GM23248 (cell line): ENCODE results near the gene SEC24D. TPM values are rescaled to one million over a fixed set of nuclear protein-coding genes. Genes with fewer than 3 reads are reported as not detected.
"Not testable (repeated sequence)": the region's sequence is repeated elsewhere in the genome, so short reads cannot be mapped to it uniquely, and the experiment has no call there.

ENCODE experiments used
- DNase-seq: peaks from one replicate; pipeline ENCODE4 v3.0.0-alpha.2; 2015
- H2AFZ ChIP-seq: fragments of 200-600 bp; sonication (generic); 2 replicates; pipeline ENCODE4 v1.6.1; 2016; ENCODE audit warnings: antibody characterized with exemption
- H3F3A ChIP-seq: fragments of 200-600 bp; sonication (generic); 2 replicates; pipeline ENCODE4 v1.6.1; 2016; ENCODE audit warnings: mild to moderate bottlenecking, antibody characterized with exemption, mixed run types; ENCODE audit not compliant: insufficient read depth
- H3K27ac ChIP-seq: fragments of 200-600 bp; sonication (generic); 2 replicates; pipeline ENCODE4 v1.5.1; 2016; ENCODE audit warnings: mild to moderate bottlenecking
- H3K27me3 ChIP-seq: fragments of 200-600 bp; sonication (generic); replicated peaks from 2 replicates; pipeline ENCODE4 v1.6.1; 2016; ENCODE audit warnings: mild to moderate bottlenecking; ENCODE audit not compliant: insufficient read depth
- H3K36me3 ChIP-seq: fragments of 200-600 bp; sonication (generic); 2 replicates; pipeline ENCODE4 v1.6.1; 2016; ENCODE audit warnings: low read depth, mild to moderate bottlenecking
- H3K4me1 ChIP-seq: fragments of 200-600 bp; sonication (generic); 2 replicates; pipeline ENCODE4 v1.6.1; 2016; ENCODE audit warnings: mild to moderate bottlenecking; ENCODE audit not compliant: insufficient read depth
- H3K4me2 ChIP-seq: fragments of 200-600 bp; sonication (generic); one replicate; pipeline ENCODE4 v1.6.1; 2016; ENCODE audit warnings: mild to moderate bottlenecking; ENCODE audit not compliant: unreplicated experiment
- H3K4me3 ChIP-seq: fragments of 200-600 bp; sonication (generic); 2 replicates; pipeline ENCODE4 v1.5.1; 2016; ENCODE audit warnings: mild to moderate bottlenecking
- H3K79me2 ChIP-seq: fragments of 200-600 bp; sonication (generic); 2 replicates; pipeline ENCODE4 v1.6.1; 2016; ENCODE audit warnings: mild to moderate bottlenecking; ENCODE audit not compliant: insufficient read depth
- H3K9ac ChIP-seq: fragments of 200-600 bp; sonication (generic); 2 replicates; pipeline ENCODE4 v1.6.1; 2016; ENCODE audit warnings: mild to moderate bottlenecking
- H3K9me2 ChIP-seq: fragments of 200-600 bp; sonication (generic); 2 replicates; pipeline ENCODE4 v1.6.1; 2016; ENCODE audit warnings: mixed run types, mild to moderate bottlenecking, moderate library complexity; ENCODE audit not compliant: insufficient read depth
- H3K9me3 ChIP-seq: fragments of 200-600 bp; sonication (generic); one replicate; pipeline ENCODE4 v1.6.1; 2017; ENCODE audit warnings: low read depth
- H4K20me1 ChIP-seq: fragments of 200-600 bp; sonication (generic); 2 replicates; pipeline ENCODE4 v1.6.0; 2016; ENCODE audit not compliant: insufficient read depth
- EZH2 ChIP-seq: fragments of 200-600 bp; sonication (generic); IDR thresholded peaks from 2 replicates; pipeline ENCODE4 v1.6.1; 2018; ENCODE audit warnings: antibody characterized with exemption, mild to moderate bottlenecking; ENCODE audit not compliant: insufficient read depth, poor library complexity, severe bottlenecking
- EZH2phosphoT487 ChIP-seq: fragments of 200-600 bp; sonication (generic); IDR thresholded peaks from 2 replicates; pipeline ENCODE4 v1.6.1; 2018; ENCODE audit warnings: antibody characterized with exemption, moderate library complexity, mild to moderate bottlenecking, low read depth; ENCODE audit not compliant: insufficient read depth
- WGBS, 2 experiments: methylation state at CpG; one replicate each; pipeline ENCODE4 v1.1.6; 2015 to 2017; ENCODE audit warnings: low lambda C conversion rate in 2 of 2, low coverage in 1 of 2; ENCODE audit errors: missing lambda C conversion rate in 2 of 2; 5-methylcytosine and 5-hydroxymethylcytosine counted together
- in situ Hi-C: fragments of 300-500 bp; cut with MboI; formaldehyde crosslinking; loops from 2 replicates; pipeline ENCODE4 v1.15.0; 2020
- polyA plus RNA-seq: library from polyadenylated mRNA; unstranded; fragments of >200 nt; fragmentation: Nextera tagmentation; extraction: Ambion mirVana; gene quantifications from 2 replicates; pipeline ENCODE4 v1.2.1, GENCODE V29; 2016
- total RNA-seq: library from RNA; depleted of rRNA; stranded (reverse); fragments of >200 nt; shearing (Covaris generic); gene quantifications from 2 replicates; pipeline ENCODE4 v1.2.3, GENCODE V29; 2014

The SEC24D gene
- total and polyA plus RNA-seq, 2 experiments from 2014 or later = 136 to 148 TPM

DNA sequence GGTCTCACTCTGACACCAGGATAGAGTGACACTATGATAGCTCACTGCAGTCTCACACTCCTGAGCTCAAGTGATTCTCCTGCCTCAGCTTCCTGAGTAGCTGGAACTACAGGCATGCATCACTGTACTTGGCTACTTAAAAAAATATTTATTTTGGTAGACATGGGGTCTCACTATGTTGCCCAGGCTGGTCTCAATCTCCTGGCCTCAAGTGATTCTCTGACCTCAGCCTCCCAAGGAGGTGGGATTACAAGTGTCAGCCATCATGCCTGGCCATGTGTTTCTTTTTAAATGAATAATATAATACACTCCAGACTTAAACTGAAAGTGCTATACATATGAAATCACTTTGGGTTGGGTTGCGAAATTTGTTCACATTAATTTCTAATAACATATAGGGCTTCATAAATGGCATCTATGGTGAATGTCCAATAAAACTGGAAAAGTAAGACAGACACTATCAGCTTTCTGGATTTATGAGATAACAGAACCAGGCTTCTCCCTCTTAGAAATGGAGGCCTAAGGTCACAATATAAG lies 48.0 kb downstream of the SEC24D start:
- in situ Hi-C loops = no loop called here
- TF ChIP-seq EZH2 (no peak), EZH2phosphoT487 (no peak)
- peak overlapping the region; percentile 3; the same call in 1 of the 2 replicates for H3K27ac ChIP-seq
- H4K20me1 ChIP-seq = no peaks in the 10 kb centered on the region
- H2AFZ ChIP-seq = no peak overlapping the region
- no peak overlapping the region for H3K4me2 ChIP-seq
- H3K36me3 ChIP-seq = peaks cover 76% of the 10 kb centered on the region
- WGBS, 2 experiments = 97% methylated on average over 1 of the region's 1 CpG
- peaks cover 27% of the 10 kb centered on the region for H3K4me1 ChIP-seq
- H3K9ac ChIP-seq = no peak overlapping the region
- no peaks in the 10 kb centered on the region for H3K9me2 ChIP-seq
- H3K9me3 ChIP-seq = no peaks in the 10 kb centered on the region
- peaks cover 56% of the 10 kb centered on the region for H3F3A ChIP-seq
- no peak overlapping the region for H3K4me3 ChIP-seq
- DNase-seq = peak; percentile 23
- peaks cover 95% of the 10 kb centered on the region for H3K79me2 ChIP-seq
- no peaks in the 10 kb centered on the region for H3K27me3 ChIP-seq

DNA sequence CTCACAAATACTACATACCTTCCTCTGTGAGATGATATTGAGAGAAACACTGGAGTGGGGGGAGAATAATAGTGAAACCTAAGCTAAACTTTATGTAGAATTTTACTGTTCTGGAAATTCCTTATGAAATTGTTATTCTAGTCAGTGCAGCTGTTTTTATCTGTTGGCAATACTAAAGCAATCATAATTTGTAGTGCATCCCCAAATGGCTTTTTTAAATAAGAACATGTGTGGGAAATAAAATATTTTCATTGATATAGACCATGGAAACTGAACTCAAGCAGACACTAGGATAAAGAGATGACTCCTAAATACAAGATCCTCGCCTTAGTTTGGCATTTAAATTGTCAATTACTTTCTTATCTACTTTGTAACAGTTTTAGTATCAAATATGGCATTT lies 51.1 kb downstream of the SEC24D start:
- no peaks in the 10 kb centered on the region for H3K9me3 ChIP-seq
- WGBS, 2 experiments = 93 to 97% methylated on average over 1 of the region's 1 CpG
- H3K4me3 ChIP-seq = no peak overlapping the region
- H4K20me1 ChIP-seq = no peaks in the 10 kb centered on the region
- no peak overlapping the region for H2AFZ ChIP-seq
- in situ Hi-C loops = no loop called here
- peaks cover 74% of the 10 kb centered on the region for H3F3A ChIP-seq
- H3K9ac ChIP-seq = no peak overlapping the region
- H3K27ac ChIP-seq = peak overlapping the region; percentile 41
- no peak for DNase-seq
- H3K4me2 ChIP-seq = no peak overlapping the region
- H3K27me3 ChIP-seq = no peaks in the 10 kb centered on the region
- H3K36me3 ChIP-seq = peaks cover 75% of the 10 kb centered on the region
- H3K4me1 ChIP-seq = peaks cover 27% of the 10 kb centered on the region
- H3K9me2 ChIP-seq = no peaks in the 10 kb centered on the region
- TF ChIP-seq EZH2 = no peak
- TF ChIP-seq EZH2phosphoT487 = no peak
- peaks cover 98% of the 10 kb centered on the region for H3K79me2 ChIP-seq

DNA sequence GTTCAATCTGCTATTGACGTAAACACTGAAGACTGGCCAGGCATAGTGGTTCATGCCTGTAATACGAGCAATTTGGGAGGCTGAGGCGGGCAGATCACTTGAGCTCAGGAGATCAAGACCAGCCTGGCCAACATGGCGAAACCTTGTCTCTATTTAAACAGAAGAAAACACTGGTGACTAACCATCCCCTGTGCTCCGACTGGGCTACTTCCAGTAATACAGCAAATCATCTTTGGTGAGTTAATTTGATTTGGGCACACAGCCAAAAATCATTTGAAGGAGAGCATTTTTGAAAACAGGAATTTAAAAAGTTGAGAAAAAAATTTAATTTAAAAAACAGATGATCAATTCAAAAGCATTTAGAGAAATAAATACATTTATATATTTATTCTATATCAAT lies 52.0 kb downstream of the SEC24D start:
- Histone ChIP-seq H3K27me3 (no peaks in the 10 kb centered on the region), H3K9me3 (no peaks in the 10 kb centered on the region), H3K79me2 (peaks cover 98% of the 10 kb centered on the region), H3K9ac (no peak overlapping the region), H3F3A (peaks cover 78% of the 10 kb centered on the region), H3K4me1 (peaks cover 27% of the 10 kb centered on the region), H3K4me3 (no peak overlapping the region), H3K27ac (peak overlapping the region; percentile 31), H2AFZ (no peak overlapping the region), H3K36me3 (peaks cover 66% of the 10 kb centered on the region), H3K4me2 (no peak overlapping the region), H3K9me2 (no peaks in the 10 kb centered on the region), H4K20me1 (no peaks in the 10 kb centered on the region)
- WGBS, 2 experiments = 85 to 90% methylated on average over 5 of the region's 5 CpGs
- peak; percentile 70 for DNase-seq
- TF ChIP-seq EZH2 (no peak), EZH2phosphoT487 (no peak)
- in situ Hi-C loops = no loop called here

DNA sequence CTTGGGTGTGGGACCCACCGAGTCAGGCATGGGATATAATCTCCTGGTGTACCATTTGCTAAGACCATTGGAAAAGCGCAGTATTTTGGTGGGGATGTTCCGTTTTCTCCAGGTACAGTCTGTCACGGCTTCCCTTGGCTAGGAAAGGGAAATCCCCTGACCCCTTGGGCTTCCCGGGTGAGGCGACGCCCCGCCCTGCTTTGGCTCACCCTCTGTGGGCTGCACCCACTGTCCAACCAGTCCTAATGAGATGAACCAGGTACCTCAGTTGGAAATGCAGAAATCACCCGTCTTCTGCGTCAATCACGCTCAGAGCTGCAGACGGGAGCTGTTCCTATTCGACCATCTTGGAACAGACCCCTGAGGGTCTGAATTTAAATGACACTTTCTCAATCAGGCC lies 53.0 kb downstream of the SEC24D start:
- in situ Hi-C loops, H3K9ac ChIP-seq, H3K9me3 ChIP-seq, H3K27me3 ChIP-seq, H2AFZ ChIP-seq, H3K4me3 ChIP-seq, H3K9me2 ChIP-seq, H3K4me2 ChIP-seq, DNase-seq, H3K27ac ChIP-seq, H4K20me1 ChIP-seq: not testable (repeated sequence)
- Histone ChIP-seq H3K36me3 (peaks cover 57% of the 10 kb centered on the region), H3K4me1 (peaks cover 27% of the 10 kb centered on the region), H3F3A (peaks cover 82% of the 10 kb centered on the region), H3K79me2 (peaks cover 95% of the 10 kb centered on the region)
- WGBS, 2 experiments = 93 to 94% methylated on average over 13 of the region's 13 CpGs

DNA sequence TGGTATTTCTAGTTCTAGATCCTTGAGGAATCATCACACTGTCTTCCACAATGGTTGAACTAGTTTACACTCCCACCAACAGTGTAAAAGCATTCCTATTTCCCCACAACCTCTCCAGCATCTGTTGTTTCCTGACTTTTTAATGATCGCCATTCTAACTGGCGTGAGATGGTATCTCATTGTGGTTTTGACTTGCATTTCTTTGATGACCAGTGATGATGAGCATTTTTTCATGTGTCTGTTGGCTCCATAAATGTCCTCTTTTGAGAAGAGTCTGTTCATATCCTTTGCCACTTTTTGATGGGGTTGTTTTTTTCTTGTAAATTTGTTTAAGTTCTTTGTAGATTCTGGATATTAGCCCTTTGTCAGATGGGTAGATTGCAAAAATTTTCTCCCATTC lies 58.3 kb downstream of the SEC24D start:
- H3K4me3 ChIP-seq, H3K9me3 ChIP-seq, DNase-seq, H4K20me1 ChIP-seq, H3K27ac ChIP-seq, H3K9ac ChIP-seq, H2AFZ ChIP-seq, H3K27me3 ChIP-seq, H3K9me2 ChIP-seq, H3K4me2 ChIP-seq, in situ Hi-C loops: not testable (repeated sequence)
- H3K79me2 ChIP-seq = peaks cover 80% of the 10 kb centered on the region
- H3F3A ChIP-seq = peaks cover 93% of the 10 kb centered on the region
- H3K36me3 ChIP-seq = peaks cover 13% of the 10 kb centered on the region; the same call in 1 of the 2 replicates
- H3K4me1 ChIP-seq = peaks cover 41% of the 10 kb centered on the region
- WGBS, 2 experiments = 91 to 97% methylated on average over 2 of the region's 2 CpGs

DNA sequence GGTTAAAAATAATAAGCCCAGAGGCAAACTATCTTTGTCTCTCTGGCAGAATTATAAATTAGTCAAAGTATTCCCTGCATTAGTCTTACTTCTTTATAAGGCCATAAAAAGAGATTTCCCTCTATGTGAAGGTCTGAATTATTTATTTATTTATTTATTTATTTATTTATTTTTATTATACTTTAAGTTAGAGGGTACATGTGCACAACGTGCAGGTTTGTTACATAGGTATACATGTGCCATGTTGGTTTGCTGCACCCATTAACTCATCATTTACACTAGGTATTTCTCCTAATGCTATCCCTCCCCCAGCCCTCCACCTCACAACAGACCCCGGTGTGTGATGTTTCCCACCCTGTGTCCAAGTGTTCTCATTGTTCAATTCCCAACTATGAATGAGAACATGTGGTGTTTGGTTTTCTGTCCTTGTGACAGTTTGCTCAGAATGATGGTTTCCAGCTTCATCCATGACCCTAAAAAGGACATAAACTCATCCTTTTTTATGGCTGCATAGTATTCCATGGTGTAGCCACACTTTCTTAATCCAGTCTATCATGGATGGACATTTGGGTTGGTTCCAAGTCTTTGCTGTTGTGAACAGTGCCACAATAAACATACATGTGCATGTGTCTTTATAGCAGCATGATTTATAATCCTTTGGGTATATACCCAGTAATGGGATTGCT lies 58.8 kb downstream of the SEC24D start:
- H3K9me3 ChIP-seq, H3K9me2 ChIP-seq, H4K20me1 ChIP-seq, H3K9ac ChIP-seq, H3K4me3 ChIP-seq, DNase-seq, H3K4me2 ChIP-seq, in situ Hi-C loops, H2AFZ ChIP-seq, H3K27me3 ChIP-seq, H3K36me3 ChIP-seq: not testable (repeated sequence)
- 52 to 68% methylated on average over 2 of the region's 2 CpGs for WGBS, 2 experiments
- Histone ChIP-seq H3K79me2 (peaks cover 80% of the 10 kb centered on the region), H3F3A (peaks cover 94% of the 10 kb centered on the region), H3K27ac (peak overlapping the region; percentile 25), H3K4me1 (peaks cover 46% of the 10 kb centered on the region)
